Suppressor macrophage treated with lipopolysaccharide for 1 hour (primary cell): ENCODE data around the gene PRICKLE1.

Experiments
- DNase-seq, 3 donors: peaks; one replicate each; pipeline ENCODE4 v3.0.0-alpha.2; 2020 to 2022

PRICKLE1 gene

DNA sequence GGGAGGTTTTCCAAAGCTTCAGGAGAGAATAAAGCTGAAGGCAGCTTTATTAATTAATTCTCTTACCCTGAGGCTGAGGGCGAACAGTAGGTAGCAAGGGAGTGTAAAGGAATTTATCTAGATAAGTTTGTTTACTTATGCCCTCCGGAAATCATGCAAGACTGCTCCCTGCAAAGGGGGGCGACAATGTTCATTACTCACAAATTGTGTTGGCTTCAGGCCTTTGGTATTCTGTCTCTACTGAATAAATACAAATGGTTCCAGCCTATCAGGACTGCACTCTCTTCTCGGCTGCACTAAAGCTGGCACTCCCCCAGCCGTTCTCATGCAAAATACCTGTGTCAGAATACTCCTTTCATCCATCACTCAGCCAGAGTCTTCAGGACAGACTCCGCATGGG lies 142.8 kb downstream of the PRICKLE1 start:
- DNase-seq: no peak

DNA sequence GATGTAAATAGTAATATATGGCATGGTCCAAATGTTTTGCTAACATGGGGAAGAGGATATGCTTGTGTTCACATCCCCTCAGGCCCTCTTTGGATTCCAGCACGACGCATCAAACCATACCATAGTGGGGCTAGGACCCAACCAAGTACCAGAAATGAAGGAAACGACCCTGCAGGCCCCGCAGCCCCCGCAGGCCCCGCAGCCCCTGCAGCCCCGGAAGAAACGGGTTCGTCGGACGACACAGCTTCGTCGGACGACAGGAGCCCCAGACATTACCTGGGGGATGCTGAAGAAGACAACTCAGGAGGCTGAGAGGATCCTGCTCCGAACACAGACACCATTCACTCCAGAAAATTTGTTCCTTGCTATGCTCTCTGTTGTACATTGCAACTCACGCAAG lies 143.7 kb downstream of the PRICKLE1 start:
- no peak for DNase-seq

DNA sequence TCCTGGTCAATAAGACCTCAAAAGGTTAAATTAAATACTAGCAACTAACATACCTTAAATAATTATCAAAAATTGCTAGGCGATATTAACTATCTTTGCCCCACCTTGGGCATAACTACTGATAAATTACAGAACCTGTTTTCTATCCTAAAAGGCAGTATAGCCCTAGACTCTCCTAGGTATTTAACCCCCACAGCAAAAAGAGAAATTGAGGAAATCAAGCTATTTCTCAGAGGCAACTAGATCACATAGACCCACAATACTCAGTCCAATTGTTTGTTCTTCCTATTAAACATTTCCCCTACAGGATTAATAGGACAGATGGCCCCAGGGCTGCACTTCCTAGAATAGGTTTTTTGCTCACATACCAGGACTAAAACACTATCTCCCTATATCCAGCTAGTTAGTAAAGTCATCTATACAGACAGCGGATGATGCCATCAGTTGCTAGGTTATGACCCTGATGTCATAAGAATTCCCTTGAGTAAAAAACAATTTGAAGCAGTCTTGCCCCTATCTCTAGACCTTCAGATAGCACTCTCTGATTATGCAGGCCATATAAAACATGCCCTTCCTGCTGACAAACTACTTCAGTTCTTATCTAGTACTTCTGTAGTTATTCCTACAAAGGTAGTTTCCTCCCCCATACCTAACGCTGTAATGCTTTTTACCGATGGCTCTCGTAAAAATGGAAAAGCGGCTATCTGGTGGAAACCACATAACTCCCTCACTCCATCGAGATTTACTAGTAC lies 145.2 kb downstream of the PRICKLE1 start:
- DNase-seq: no peak

DNA sequence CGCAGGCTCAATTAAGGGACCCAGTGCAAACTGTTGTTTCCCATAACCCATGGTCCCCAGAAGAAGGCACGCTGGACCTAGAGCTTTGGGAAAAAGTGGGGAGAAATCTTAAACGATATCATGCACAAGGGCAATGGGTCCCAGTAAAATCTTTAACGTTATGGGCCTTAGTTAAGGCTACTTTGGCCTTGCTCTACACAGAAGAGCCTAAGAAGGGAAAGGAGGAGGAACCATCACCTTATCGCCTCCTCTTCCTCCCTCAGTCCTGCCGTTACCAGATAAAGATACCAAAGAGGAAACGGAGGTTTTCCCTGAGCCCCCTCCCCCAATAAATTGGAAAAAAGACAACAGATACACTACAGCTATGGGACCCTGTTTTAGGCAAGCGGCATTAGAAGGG lies 146.7 kb downstream of the PRICKLE1 start:
- DNase-seq: no peak

- no peak for DNase-seq
These were observed 147.2 kb downstream of the PRICKLE1 start for GRCh38 chr12:42442311-42442759.

DNA sequence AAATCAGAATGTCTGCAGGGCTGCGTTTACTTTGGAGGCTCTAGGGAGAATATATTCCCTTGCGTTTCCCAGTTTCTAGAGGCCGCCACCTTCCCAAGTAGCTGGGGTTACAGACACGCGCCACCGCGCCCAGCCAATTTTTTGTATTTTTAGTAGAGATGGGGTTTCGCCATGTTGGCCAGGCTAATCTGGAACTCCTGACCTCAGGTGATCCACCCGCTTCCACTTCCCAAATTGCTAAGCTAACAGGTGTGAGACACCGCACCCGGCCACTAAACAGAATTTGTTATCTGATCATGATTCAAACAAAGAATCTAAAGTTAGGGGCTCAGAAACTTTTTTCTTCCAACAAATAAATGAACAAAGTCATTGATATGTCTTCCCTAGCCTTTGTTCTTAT lies 148.9 kb downstream of the PRICKLE1 start:
- no peak for DNase-seq

- DNase-seq: no peak
These were observed 156.9 kb downstream of the PRICKLE1 start for GRCh38 chr12:42432517-42433140.

DNA sequence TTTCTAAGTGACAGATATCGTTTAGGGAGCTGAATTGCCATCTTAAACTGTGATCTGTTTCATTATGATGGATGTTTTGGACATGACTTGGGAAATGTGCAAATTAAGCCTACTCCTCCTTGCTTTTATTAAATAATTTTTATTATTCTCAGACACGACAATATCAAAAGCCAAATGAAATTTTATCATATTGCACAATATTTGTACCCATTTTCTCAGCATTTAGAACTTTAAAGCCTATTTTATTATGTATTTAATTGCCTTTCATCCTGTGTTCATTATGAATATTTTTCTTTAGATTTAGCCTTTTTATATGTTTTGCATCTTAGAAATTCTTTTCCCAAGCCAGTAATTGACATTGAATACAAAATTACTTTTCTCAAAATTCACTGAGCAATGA lies 160.7 kb downstream of the PRICKLE1 start:
- DNase-seq: no peak

DNA sequence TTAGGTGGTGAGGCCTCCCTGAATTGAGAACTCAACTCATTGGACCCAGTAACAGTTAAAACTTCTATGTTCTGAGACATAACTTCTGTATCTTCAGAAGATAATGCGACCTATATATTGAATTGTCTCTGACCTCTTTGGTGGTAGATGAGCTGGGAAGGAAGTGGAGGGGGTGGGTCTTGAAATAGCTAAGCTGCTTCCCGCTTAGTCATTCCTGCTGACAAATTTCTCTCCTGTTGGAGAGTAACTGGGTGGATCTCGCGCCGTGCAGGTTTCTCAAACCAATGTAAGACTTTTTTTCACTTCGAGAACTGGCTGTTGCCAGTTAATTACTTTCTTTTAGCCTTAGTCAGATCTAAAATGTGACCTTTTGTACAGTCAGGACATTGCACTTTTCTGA lies 162.8 kb downstream of the PRICKLE1 start:
- DNase-seq: peak; percentile 22 to 31 (median 30)

- peak in 2 of 3 donors; percentile 18 to 25 for DNase-seq
These were observed 166.8 kb downstream of the PRICKLE1 start for GRCh38 chr12:42422785-42423184.

GRCh38 chr12:42421844-42422779 lies 167.4 kb downstream of the PRICKLE1 start:
- DNase-seq: peak; percentile 27 to 43 (median 29)

- DNase-seq: no peak
These were observed 169.2 kb downstream of the PRICKLE1 start for GRCh38 chr12:42420395-42420794.

DNA sequence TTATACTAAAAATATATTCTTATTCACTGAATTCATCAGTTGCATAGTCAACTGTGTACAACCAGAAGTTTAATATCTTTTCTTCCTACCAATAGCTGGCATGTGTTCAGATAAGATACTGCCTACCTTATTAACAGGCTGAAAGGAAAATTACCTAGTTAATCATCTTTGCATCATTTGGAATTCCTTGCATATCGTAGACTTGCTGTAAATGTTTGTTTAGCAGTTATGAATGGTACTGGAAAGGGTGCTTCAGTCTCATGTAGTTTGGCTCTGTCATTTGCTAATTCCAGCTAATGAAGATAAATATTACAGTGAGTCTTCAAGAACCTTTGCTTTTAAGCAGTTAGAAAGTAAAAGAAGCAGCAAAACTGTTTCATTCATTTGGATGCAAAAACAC lies 179.2 kb downstream of the PRICKLE1 start:
- no peak for DNase-seq

- DNase-seq: no peak
These were observed 180.1 kb downstream of the PRICKLE1 start for GRCh38 chr12:42409471-42409870.

DNA sequence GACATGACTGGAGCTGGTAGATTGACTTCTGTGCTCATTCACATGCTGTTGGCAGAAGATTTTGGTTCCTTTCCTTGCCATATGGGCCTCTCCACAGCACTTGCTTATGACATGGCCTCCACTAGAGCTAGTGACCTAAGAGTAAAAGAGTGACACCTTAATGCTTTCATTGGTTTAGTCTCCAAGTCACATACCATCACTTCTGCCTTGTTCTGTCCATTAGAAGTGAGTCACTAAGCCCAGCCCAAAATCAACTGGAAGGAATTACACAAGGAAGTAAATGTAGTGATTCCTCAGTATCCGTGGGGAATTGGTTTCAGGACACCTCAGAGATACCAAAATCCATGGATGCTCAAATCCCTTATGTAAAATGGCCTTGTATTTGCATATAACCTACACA lies 182.2 kb downstream of the PRICKLE1 start:
- no peak for DNase-seq
